Fibroblast of villous mesenchyme (primary cell): ENCODE measurements around the gene TMEM140. TPM values are rescaled to one million over a fixed set of nuclear protein-coding genes. Genes with fewer than 3 reads are reported as not detected.

Source experiments
- DNase-seq: peaks from one replicate; pipeline ENCODE4 v3.0.0-alpha.2; 2010; ENCODE audit warnings: low read depth
- H3K4me3 ChIP-seq: 2 replicates; pipeline ENCODE4 v1.5.1; 2011; ENCODE audit warnings: low read depth, mild to moderate bottlenecking, low read length
- CTCF ChIP-seq: IDR thresholded peaks from 2 replicates; pipeline ENCODE4 v1.5.1; 2012; ENCODE audit warnings: low read depth, mild to moderate bottlenecking, low read length; ENCODE audit not compliant: insufficient read depth
- total RNA-seq: library from RNA; depleted of rRNA; stranded (reverse); fragments of >200 nt; gene quantifications from 2 replicates; pipeline ENCODE4 v1.2.3, GENCODE V29; 2012

Gene TMEM140
- total RNA-seq, 1 donor = 5.2 TPM

DNA sequence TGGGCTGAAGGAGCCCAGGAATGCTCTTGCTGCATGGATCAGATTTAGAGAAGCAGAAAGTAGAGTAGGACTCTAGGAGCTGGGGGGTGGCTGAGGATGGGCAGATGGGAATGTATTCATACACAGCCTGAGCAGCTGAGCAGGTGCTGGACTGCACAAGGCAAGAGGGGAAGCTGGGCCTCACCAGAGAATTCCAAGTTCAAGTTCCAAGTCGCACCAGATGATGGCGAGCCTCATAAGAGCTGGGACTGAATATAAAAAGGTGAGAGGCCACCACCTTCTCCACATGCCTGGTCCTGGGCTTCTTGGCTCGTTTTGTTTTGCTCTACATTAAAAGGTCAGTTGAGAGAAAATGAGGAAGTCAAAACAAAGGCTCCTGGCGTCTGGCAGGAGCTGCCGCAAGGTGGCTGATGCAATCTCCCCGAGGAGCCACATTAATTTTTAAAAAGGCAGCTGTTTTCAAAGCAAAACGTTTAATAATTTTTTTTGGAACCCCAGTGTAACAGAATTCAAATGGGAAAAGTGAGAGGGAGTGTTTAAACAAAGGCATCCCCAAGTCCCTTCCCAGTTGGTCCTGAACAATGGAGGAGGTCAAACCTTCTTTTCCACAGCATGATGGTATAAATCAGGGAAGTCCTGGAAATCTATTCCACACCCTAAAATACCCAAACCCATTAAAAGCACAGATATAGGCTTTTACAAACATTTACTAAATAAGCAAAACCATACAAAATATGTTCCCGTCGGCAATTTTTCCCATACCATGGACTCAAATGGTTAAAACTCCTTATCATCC is 13.2 kb downstream of the TMEM140 start:
- DNase-seq = peak; percentile 60
- H3K4me3 ChIP-seq = no peak overlapping the region
- peak; percentile 5 for TF ChIP-seq CTCF

- no peak for TF ChIP-seq CTCF
- no peak overlapping the region for H3K4me3 ChIP-seq
- DNase-seq = no peak
These were observed 13.8 kb downstream of the TMEM140 start for GRCh38 chr7:135161669-135162068.

DNA sequence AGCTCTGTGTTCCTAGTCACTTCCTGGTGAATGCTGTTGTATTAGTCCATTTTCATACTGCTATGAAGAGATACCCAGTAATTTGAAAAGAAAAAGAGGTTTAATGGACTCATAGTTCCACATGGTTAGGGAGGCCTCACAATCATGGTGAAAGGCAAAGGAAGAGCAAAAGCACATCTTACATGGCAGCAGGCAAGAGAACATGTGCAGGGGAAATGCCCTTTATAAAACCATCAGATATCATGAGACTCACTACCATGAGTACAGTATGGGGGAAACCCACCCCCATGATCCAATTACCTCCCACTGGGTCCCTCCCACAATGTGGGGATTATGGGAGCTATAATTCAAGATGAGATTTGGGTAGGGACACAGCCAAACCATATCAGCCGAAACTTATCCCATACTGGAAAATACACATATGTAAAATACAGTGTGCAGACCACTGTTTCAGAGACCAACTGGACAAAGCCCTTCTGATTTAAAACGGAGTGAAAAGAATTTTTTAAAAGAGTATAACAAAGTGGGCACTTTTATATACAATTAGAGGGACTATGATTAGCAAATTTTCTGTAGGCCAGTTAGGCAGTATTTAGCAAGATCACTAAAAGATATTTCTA is 14.6 kb downstream of the TMEM140 start:
- no peak for TF ChIP-seq CTCF
- no peak for DNase-seq
- H3K4me3 ChIP-seq = no peak overlapping the region

- no peak for TF ChIP-seq CTCF
- no peak for DNase-seq
- H3K4me3 ChIP-seq = no peak overlapping the region
These were observed 16.6 kb downstream of the TMEM140 start for GRCh38 chr7:135164357-135165061.

- TF ChIP-seq CTCF = no peak
- H3K4me3 ChIP-seq = no peak overlapping the region
- DNase-seq = no peak
These were observed 18.0 kb downstream of the TMEM140 start for GRCh38 chr7:135165862-135166261.

DNA sequence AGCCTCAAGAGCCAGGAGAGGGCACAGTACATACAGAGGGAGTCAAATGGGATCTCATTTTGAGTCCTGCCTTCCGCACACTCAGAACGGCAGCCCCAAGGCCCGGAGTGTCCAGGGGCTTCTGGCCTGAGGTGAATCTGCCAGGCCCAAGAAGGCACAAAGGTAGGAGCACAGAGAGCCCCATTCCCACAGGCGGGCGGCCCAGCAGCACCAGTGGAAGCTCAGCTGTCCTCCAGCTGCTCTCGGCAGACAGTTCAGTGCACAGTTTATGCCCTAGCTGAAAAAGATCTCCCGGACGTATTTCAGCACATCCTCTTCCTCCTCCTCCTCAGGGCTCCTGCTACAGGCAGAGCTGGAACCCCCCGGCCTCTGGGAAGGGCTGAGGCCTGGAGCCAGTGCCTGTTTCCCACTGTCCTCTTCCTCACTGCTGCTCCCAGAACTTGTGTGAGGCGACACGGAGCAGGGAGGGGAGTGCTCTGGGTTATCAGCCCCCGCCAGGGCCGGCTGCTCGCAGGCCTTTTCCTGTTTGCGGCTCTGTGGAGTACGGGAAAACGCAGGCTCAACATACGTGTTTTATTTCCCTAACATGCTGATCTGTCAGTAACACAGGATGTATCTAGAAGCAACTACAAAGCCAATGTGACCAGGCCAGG is 18.6 kb downstream of the TMEM140 start:
- no peak for DNase-seq
- H3K4me3 ChIP-seq = no peak overlapping the region
- TF ChIP-seq CTCF = no peak
